HepG2 (cell line): ENCODE measurements around the gene H6PD. TPM values are rescaled to one million over a fixed set of nuclear protein-coding genes. Genes with fewer than 3 reads are reported as not detected.
A peak's percentile ranks its signal among the peaks of the same experiment; 100 is the strongest.

Experiments
- DNMT3B ChIP-seq: conservative IDR thresholded peaks from 2 replicates; pipeline ENCODE4 v1.6.1; 2016; ENCODE audit warnings: missing biosample characterization, control low read depth
- GTF3A ChIP-seq: sonication (generic); formaldehyde crosslinking; conservative IDR thresholded peaks from 2 replicates; pipeline ENCODE4 v1.4.0; 2020; ENCODE audit warnings: mild to moderate bottlenecking, missing genetic modification reagents
- HNRNPL ChIP-seq: fragments of 200-400 bp; formaldehyde crosslinking; IDR thresholded peaks from 2 replicates; pipeline ENCODE4 v1.6.1; 2017; ENCODE audit warnings: mild to moderate bottlenecking, low read depth, low read length
- KAT2B ChIP-seq: fragments of 150-350 bp; IDR thresholded peaks from 2 replicates; pipeline ENCODE4 v1.6.1; 2014; ENCODE audit warnings: low read depth, low read length, borderline replicate concordance
- RBM39 ChIP-seq: fragments of 200-400 bp; formaldehyde crosslinking; IDR thresholded peaks from one replicate; pipeline ENCODE4 v1.6.1; 2018; ENCODE audit warnings: antibody characterized with exemption, mild to moderate bottlenecking, low read depth, low read length; ENCODE audit not compliant: poor library complexity, severe bottlenecking
- U2AF2 ChIP-seq: fragments of 200-400 bp; formaldehyde crosslinking; IDR thresholded peaks from 2 replicates; pipeline ENCODE4 v1.6.1; 2017; ENCODE audit warnings: low read depth, mild to moderate bottlenecking, low read length
- ZBTB46 ChIP-seq: sonication (generic); formaldehyde crosslinking; IDR thresholded peaks from 2 replicates; pipeline ENCODE4 v1.4.0; 2020; ENCODE audit warnings: mild to moderate bottlenecking, missing genetic modification reagents, borderline replicate concordance
- ZNF318 ChIP-seq: sonication (generic); formaldehyde crosslinking; IDR thresholded peaks from 2 replicates; pipeline ENCODE4 v1.4.0; 2020; ENCODE audit warnings: mild to moderate bottlenecking, missing genetic modification reagents
- ZNF354B ChIP-seq: sonication (generic); formaldehyde crosslinking; IDR thresholded peaks from 2 replicates; pipeline ENCODE4 v1.8.0; 2022; ENCODE audit warnings: mild to moderate bottlenecking, missing genetic modification reagents
- ZNF687 ChIP-seq: sonication (generic); formaldehyde crosslinking; IDR thresholded peaks from 2 replicates; pipeline ENCODE4 v1.5.1; 2020; ENCODE audit warnings: mild to moderate bottlenecking, missing genetic modification reagents, moderate library complexity
- polyA plus RNA-seq, 8 experiments: library from polyadenylated mRNA; depleted of rRNA in 3 of 8; stranded (reverse) in 7 of 8; unstranded in 1 of 8; fragments of >200 nt; fragmentation: Illumina TruSeq in 4 of 8; extraction: Trizol in 4 of 8; gene quantifications; 2 replicates each; pipeline versions ENCODE4 v1.2.1 to v1.2.3, GENCODE V29; 2011 to 2016; ENCODE audit warnings: low read depth in 4 of 8, missing spikeins in 1 of 8, mixed read lengths in 1 of 8; ENCODE audit not compliant: insufficient read depth in 1 of 8
- total RNA-seq, 5 experiments: library from RNA; depleted of rRNA; stranded (reverse); fragments of >200 nt; fragmentation: Illumina TruSeq; extraction: Trizol; gene quantifications; 2 replicates each; pipeline ENCODE4 v1.2.3, GENCODE V29; 2016; ENCODE audit warnings: low read depth in 1 of 5

H6PD gene
- total and polyA plus RNA-seq, 2 of the 13 experiments (the other 11 are each of a cell fraction or from before 2014, with no cell fraction given), result 9.3 to 14.1 TPM

GRCh38 chr1:9292361-9293240 is 58.0 kb downstream of the H6PD start, which contains the start of gene SPSB1 (continued):
- TF ChIP-seq ZNF318 (CRISPR knock-in tag), result no peak
- TF ChIP-seq KAT2B, result no peak
- TF ChIP-seq ZBTB46 (CRISPR knock-in tag), result no peak
- TF ChIP-seq GTF3A (CRISPR knock-in tag), result no peak
- TF ChIP-seq RBM39, result peak; percentile 24
- no peak for TF ChIP-seq ZNF354B (CRISPR knock-in tag)
- peak; percentile 64 for TF ChIP-seq ZNF687 (CRISPR knock-in tag)
- TF ChIP-seq HNRNPL, result 0 out of 2 replicates have a peak, but pooled peaks have one; percentile 15
- no peak for TF ChIP-seq U2AF2
- TF ChIP-seq DNMT3B, result 0 out of 2 replicates have a peak, but pooled peaks have one; percentile 1
